ENCODE results near the gene CHFR.
"Not testable (repeated sequence)": the region's sequence is repeated elsewhere in the genome, so short reads cannot be mapped to it uniquely, and the experiment has no call there.

The CHFR gene

GRCh38 chr12:132874175-132874574 is 13.2 kb downstream of the CHFR start:
- DNase-seq (ENCODE audit: low read depth in 2 of 2) = no peak

DNA sequence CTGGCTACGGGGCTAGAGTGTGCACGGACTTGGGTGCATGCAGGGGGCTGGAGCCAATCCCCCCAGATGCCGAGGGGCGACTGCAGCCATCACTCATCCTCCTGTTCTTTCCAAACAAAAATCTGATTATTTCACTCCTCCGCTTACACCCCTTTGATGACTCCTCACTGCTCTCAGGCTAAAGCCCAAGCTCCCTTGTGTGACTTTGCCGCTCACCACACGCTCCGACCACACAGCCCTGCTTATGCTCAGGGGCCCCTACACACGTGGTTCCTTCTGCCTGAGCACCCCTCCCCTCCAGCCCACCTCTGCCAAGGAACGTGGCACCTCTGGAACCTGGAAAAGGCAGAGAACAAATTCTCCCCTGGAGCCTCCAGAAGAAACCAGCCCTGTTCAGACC is 13.7 kb downstream of the CHFR start:
- no peak for DNase-seq (ENCODE audit: low read depth in 2 of 2)

DNA sequence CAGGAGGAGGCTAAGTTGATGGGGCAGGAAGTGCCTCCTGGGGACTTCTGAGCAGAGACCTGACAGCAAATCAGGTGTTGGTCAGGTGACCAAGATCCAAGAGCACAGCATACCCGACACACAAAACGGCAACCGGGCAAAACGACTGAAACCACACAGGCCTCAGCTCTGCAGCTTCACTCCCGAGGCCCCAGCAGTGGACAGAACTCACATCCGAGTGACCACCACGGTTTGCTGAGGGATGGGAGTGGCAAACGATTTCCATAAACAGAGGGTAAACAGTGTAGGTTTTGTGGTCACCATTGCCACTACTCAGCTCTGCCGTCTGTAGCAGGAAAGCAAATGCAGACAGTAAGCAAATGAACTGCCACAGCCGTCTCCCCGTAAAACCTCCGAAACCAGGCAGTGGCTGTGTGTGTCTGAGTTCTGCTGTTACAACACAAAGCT is 14.4 kb downstream of the CHFR start:
- DNase-seq (ENCODE audit: low read depth in 2 of 2) = no peak

GRCh38 chr12:132872073-132872855 is 15.1 kb downstream of the CHFR start:
- DNase-seq (ENCODE audit: low read depth in 2 of 2) = no peak

DNA sequence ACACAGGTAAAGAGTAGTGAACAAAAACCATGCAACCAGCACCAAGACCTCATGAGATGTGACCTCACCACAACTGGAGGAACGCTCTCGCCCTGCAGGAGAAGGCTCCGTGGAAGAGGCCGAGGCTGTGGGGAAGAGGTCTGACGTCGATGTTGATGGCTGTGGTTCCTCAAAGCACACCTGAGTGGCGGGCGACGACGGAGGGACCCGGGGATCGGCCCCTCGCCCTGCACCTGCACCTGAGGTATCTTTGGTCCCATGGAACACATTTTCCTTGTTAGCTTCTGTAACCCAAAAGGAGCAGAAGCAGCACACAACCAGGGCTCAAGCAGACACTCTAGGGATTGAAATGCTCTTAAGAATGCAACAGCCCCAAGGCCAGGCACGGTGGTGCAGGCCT is 17.9 kb downstream of the CHFR start:
- no peak for DNase-seq (ENCODE audit: low read depth in 2 of 2)

- no peak for DNase-seq (ENCODE audit: low read depth in 2 of 2)
These were observed 21.1 kb downstream of the CHFR start for GRCh38 chr12:132866251-132866828.

- no peak for DNase-seq (ENCODE audit: low read depth in 2 of 2)
These were observed 25.8 kb downstream of the CHFR start for GRCh38 chr12:132861558-132861957.

DNA sequence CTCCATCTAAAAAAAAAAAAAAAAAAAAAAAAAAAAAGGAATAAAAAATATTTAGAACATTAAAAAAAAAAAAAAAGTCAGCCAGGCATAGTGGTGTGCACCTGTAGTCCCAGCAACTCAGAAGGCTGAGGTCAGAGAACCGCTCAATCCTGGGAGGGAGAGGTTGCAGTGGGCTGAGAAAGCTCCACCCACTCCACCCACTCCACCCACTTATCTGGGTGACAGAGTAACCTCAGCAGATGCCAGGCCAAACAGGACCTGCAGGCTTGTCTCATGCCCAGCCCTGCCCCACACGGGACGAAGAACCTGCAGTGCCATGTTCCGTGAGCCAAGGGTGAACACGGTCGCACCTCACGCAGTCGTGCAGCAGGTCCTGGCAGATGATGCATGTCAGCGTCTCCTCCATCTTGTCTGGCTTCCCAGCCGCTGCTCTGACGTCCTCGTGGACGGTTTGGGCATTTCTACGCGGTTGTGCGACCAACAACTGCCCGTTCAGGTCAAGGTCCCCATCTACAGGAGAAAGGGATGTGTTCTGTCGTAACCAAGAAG is 28.6 kb downstream of the CHFR start:
- DNase-seq (ENCODE audit: low read depth in 2 of 2) = no peak

- DNase-seq (ENCODE audit: low read depth in 2 of 2) = not testable (repeated sequence)
These were observed 30.4 kb downstream of the CHFR start for GRCh38 chr12:132857019-132857418.

DNA sequence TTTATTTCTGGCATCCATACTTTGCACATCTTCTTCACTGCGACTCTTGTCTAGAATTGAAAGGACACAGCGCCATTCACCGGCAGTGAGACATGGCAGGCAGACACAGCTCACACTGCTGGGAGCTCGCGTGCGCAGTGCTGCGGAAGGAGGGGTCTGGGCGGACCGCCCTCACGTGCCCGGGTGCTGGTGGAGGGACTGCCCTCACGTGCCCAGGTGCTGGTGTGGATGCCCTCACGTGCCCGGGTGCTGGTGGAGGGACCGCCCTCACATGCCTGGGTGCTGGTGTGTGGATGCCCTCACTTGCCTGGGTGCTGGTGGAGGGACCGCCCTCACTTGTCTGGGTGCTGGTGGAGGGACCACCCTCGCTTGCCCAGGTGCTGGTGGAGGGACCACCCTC is 30.8 kb downstream of the CHFR start:
- no peak for DNase-seq (ENCODE audit: low read depth in 2 of 2)

GRCh38 chr12:132855211-132855610 is 32.2 kb downstream of the CHFR start:
- not testable (repeated sequence) for DNase-seq (ENCODE audit: low read depth in 2 of 2)

DNA sequence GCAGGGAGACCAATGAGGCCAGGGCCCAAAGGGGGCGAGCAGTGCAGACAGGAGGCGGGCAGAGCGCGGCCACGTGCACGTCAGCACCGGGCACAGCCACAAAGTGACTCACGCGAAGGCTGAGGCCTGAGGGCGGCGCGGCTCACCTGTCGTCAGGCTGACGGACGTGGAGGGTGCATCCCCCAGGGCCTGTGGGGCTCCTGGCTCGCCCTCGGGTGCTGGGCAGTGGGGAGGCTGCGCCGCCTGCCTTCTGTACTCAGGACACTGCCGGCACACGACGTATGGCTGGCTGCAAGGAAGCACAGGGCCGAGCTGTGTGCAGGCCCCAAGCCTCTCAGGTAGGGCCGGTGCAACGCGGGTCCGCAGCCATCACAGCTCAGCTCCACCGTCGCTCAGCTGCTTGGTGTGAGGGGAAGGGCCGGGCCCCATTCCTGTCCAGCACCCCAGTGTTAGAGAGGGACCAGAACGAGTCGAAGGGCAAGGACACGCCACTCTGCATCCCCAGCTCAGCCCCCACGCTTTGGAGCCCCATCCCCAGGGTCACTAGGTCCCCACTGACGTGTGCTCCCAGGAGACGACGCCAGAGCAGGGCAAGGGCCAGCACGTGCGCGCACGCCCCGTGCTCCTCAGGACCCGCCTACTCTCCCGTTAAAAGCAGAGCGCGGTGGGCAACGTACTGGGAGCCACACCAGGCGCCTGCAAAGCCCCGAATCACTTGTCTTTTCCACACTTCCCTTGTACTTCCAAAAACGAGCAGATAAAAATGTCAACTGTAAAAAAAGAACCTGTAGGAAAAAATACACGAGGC is 33.9 kb downstream of the CHFR start:
- DNase-seq (ENCODE audit: low read depth in 2 of 2) = no peak

GRCh38 chr12:132852496-132852895 is 34.9 kb downstream of the CHFR start:
- no peak for DNase-seq (ENCODE audit: low read depth in 2 of 2)

- no peak for DNase-seq (ENCODE audit: low read depth in 2 of 2)
These were observed 35.9 kb downstream of the CHFR start for GRCh38 chr12:132851465-132851864.

GRCh38 chr12:132850291-132850690 is 37.1 kb downstream of the CHFR start:
- no peak for DNase-seq (ENCODE audit: low read depth in 2 of 2)

GRCh38 chr12:132848521-132848920 is 38.9 kb downstream of the CHFR start:
- no peak for DNase-seq (ENCODE audit: low read depth in 2 of 2)

DNA sequence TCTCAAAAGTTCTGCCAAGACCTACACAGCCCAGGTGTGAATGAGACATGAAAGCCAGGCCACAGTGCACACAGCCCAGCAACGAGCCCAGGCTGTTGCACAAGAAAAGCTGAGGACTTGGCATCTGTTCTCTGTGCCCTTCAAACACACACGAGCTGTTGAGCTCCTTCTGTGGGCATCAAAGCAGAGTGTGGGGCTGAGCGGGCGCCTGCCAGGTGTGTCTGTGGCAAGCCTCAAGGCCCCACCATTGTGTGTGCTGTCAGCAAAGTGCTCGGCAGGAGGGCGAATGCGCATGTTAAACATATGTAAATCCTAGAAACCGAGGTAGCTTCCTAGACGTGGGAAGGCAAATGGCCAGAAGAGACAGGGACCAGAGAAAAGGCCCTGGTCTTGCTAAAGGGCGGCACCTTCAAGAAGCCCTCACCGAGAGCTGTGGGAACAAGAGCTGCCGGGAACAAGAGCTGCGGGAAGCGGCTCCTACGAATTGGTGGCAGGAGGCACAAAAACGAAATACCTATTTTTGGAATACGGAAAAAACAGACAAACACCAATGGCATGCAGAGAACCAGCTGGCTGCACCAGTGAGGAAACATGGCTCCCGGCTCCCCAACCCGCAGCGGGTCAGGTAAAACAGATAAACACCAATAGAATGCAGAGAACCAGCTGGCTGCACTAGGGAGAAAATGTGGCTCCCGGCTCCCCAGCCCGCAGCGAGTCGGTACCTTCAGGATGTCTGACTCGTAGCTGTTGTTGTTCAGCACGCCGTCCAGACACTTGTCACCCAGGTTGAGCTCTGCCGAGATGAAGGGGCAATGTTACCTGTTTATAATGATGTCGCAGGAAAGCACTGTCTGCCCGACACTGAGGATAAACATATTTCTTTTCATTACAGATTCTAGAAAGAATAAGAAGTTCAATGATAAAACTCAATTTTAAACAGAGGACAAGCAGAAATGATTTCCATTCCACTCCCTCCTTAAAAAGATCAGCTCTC is 39.7 kb downstream of the CHFR start:
- DNase-seq (ENCODE audit: low read depth in 2 of 2) = no peak

DNA sequence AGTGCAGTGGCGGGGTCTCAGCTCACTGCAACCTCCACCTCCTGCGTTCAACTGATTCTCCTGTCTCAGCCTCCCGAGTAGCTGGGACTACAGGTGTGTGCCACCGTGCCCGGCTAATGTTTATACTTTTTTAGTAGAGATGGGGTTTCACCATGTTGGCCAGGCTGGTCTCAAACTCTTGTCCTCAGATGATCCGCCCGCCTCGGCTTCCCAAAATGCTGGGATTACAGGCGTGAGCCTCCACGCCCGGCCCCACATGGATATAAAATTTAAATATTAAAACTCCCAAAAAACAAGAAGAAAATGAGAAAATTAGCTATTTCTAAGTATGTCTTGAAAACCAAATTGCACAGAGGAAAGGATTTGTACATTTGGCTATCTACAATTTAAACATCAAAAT is 42.7 kb downstream of the CHFR start:
- DNase-seq (ENCODE audit: low read depth in 2 of 2) = not testable (repeated sequence)

DNA sequence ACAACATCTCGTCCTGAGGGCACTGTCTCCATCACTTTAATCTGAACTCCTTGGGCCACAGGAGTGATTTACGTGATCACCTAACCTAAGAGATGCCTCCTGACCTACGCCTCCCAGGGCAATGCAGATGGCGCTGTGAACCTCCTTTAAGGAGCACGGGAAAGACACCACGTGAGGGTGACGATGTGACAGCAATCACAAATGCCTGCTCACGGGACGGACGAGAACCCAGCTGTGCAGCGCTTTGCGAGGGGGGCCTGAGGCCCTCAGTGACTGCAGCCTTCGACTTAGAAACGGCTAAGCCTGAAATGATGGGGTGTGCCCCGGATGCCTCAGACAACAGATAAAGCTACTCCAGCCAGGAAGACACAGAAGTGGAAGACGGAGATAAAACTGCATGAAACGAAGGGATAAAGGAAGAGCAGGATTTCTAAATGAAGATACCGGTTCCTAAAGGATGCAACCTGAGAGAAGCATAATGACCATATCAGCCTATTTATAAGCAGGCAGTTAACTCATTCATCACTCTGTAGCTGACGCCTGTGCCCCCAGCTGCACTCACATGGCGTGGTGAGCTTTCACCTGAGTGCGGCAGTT is 44.9 kb downstream of the CHFR start:
- no peak for DNase-seq (ENCODE audit: low read depth in 2 of 2)

- no peak for DNase-seq (ENCODE audit: low read depth in 2 of 2)
These were observed 46.3 kb downstream of the CHFR start for GRCh38 chr12:132841151-132841550.

DNA sequence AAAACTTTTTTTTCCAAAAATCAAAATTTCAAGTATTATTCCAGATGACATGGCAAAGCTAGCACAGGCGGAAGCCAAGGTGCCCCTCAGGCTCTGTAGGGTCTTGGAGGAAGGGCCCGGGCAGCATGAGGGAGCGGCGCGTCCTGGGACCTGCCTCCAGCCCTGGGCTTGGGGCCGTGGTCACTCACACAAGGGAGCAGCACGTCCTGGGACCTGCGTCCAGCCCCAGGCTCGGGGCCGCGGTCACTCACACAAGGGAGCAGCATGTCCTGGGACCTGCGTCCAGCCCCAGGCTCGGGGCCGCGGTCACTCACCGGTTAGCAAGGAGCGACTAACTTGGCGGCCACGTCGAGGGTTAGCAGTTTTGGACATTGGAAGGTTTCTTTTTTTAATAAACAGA is 46.9 kb downstream of the CHFR start:
- DNase-seq (ENCODE audit: low read depth in 2 of 2) = no peak

All from stimulated activated CD8-positive, alpha-beta memory T cell treated with anti-CD3 and anti-CD28 coated beads, Interleukin-2, amount 100 ng/mL, for 48 hours (primary cell).